SK-N-SH (cell line): ENCODE results near the gene IRF5. TPM values are rescaled to one million over a fixed set of nuclear protein-coding genes. Genes with fewer than 3 reads are reported as not detected.

Experiments
- CTCF ChIA-PET: fragments of 300-600, 350-600 bp; formaldehyde crosslinking; extraction: SDS; loops from one replicate; lab custom pipeline; 2021; lab: Yijun Ruan, JAX
- POLR2A ChIA-PET: fragments of 350-600 bp; sonication (Branson Sonifier 250); formaldehyde crosslinking; extraction: SDS; loops from one replicate; lab custom pipeline; 2020; ENCODE audit warnings: antibody characterized with exemption, inconsistent platforms; lab: Yijun Ruan, JAX
- DNase-seq: peaks from one replicate; pipeline ENCODE4 v3.0.0; 2012
- H2AFZ ChIP-seq: fragments of 200-600 bp; sonication (generic); 2 replicates; pipeline ENCODE4 v1.8.1; 2016; ENCODE audit warnings: antibody characterized with exemption, mild to moderate bottlenecking, low read depth
- H3F3A ChIP-seq: fragments of 200-600 bp; sonication (generic); replicated peaks from 2 replicates; pipeline ENCODE3; 2016; ENCODE audit warnings: antibody characterized with exemption, mild to moderate bottlenecking; ENCODE audit not compliant: insufficient read depth
- H3K27ac ChIP-seq, 2 experiments: fragments of 200-500 bp in 1 of 2; fragments of 200-600 bp in 1 of 2; sonication (Bioruptor generic) in 1 of 2; sonication (generic), shearing (Covaris generic) in 1 of 2; 2 replicates each; pipeline versions ENCODE4 v1.5.1 to v1.6.1; 2014 to 2016; ENCODE audit warnings: low read depth in 2 of 2, inconsistent platforms in 1 of 2, low read length in 1 of 2, mild to moderate bottlenecking in 1 of 2, mixed read lengths in 1 of 2
- H3K27me3 ChIP-seq: fragments of 200-600 bp; sonication (generic), shearing (Covaris generic); 2 replicates; pipeline ENCODE4 v1.6.1; 2016; ENCODE audit warnings: mixed run types; ENCODE audit not compliant: insufficient read depth
- H3K36me3 ChIP-seq, 2 experiments: fragments of 200-500 bp in 1 of 2; fragments of 200-600 bp in 1 of 2; sonication (Bioruptor generic) in 1 of 2; sonication (generic) in 1 of 2; replicated peaks in 1 of 2; 2 replicates each; pipeline versions ENCODE3 to v1.5.1; 2014 to 2016; ENCODE audit warnings: low read length in 1 of 2, mild to moderate bottlenecking in 1 of 2; ENCODE audit not compliant: insufficient read depth in 2 of 2, control insufficient read depth in 1 of 2
- H3K4me1 ChIP-seq, 2 experiments: fragments of 200-500 bp in 1 of 2; fragments of 200-600 bp in 1 of 2; sonication (Bioruptor generic) in 1 of 2; sonication (generic), shearing (Covaris generic) in 1 of 2; 2 replicates each; pipeline versions ENCODE4 v1.5.1 to v1.6.1; 2014 to 2016; ENCODE audit warnings: low read depth in 1 of 2, low read length in 1 of 2, mixed run types in 1 of 2; ENCODE audit not compliant: insufficient read depth in 2 of 2, control insufficient read depth in 1 of 2
- H3K4me2 ChIP-seq: fragments of 200-600 bp; sonication (generic), shearing (Covaris generic); 2 replicates; pipeline ENCODE4 v1.6.1; 2017; ENCODE audit warnings: mixed run types
- H3K4me3 ChIP-seq, 2 experiments: fragments of 200-500 bp in 1 of 2; fragments of 200-600 bp in 1 of 2; sonication (Bioruptor generic) in 1 of 2; sonication (generic), shearing (Covaris generic) in 1 of 2; 2 replicates each; pipeline versions ENCODE4 v1.5.1 to v1.8.1; 2014 to 2016; ENCODE audit warnings: low read depth in 2 of 2, inconsistent platforms in 1 of 2, low read length in 1 of 2, mild to moderate bottlenecking in 1 of 2, mixed read lengths in 1 of 2, moderate library complexity in 1 of 2
- H3K79me2 ChIP-seq: fragments of 200-600 bp; sonication (generic); 2 replicates; pipeline ENCODE4 v1.8.1; 2017; ENCODE audit warnings: mild to moderate bottlenecking; ENCODE audit not compliant: insufficient read depth
- H3K9ac ChIP-seq: fragments of 200-600 bp; sonication (generic); 2 replicates; pipeline ENCODE4 v1.6.1; 2017; ENCODE audit warnings: mixed run types
- H3K9me2 ChIP-seq: fragments of 200-600 bp; sonication (generic); 2 replicates; pipeline ENCODE4 v1.6.1; 2017; ENCODE audit warnings: mixed run types
- H3K9me3 ChIP-seq: fragments of 200-600 bp; sonication (generic); 2 replicates; pipeline ENCODE4 v1.6.1; 2017; ENCODE audit warnings: mixed run types, mild to moderate bottlenecking, moderate library complexity
- H4K20me1 ChIP-seq: fragments of 200-600 bp; sonication (generic); 2 replicates; pipeline ENCODE4 v1.6.1; 2017; ENCODE audit warnings: mild to moderate bottlenecking, mixed run types; ENCODE audit not compliant: insufficient read depth
- GABPA ChIP-seq: IDR thresholded peaks from 2 replicates; pipeline ENCODE4 v1.4.0; 2012; ENCODE audit warnings: low read depth, mild to moderate bottlenecking
- GATA2 ChIP-seq: sonication (generic); formaldehyde crosslinking; IDR thresholded peaks from 2 replicates; pipeline ENCODE4 v1.5.0; 2020; ENCODE audit warnings: mild to moderate bottlenecking, missing genetic modification reagents
- JUND ChIP-seq: IDR thresholded peaks from 2 replicates; pipeline ENCODE4 v1.4.0; 2012
- MAX ChIP-seq: IDR thresholded peaks from 2 replicates; pipeline ENCODE4 v1.4.0; 2012; ENCODE audit warnings: low read depth
- MEF2A ChIP-seq: IDR thresholded peaks from 2 replicates; pipeline ENCODE4 v1.4.0; 2012; ENCODE audit warnings: low read depth, borderline replicate concordance
- PBX3 ChIP-seq: IDR thresholded peaks from 2 replicates; pipeline ENCODE4; 2012
- POLR2AphosphoS5 ChIP-seq: IDR thresholded peaks from 2 replicates; pipeline ENCODE4 v1.6.1; 2012; ENCODE audit warnings: low read depth, low read length
- RAD21 ChIP-seq: IDR thresholded peaks from 2 replicates; pipeline ENCODE4 v1.6.1; 2012; ENCODE audit warnings: mild to moderate bottlenecking, low read length
- REST ChIP-seq: IDR thresholded peaks from 2 replicates; pipeline ENCODE4 v1.6.1; 2012; ENCODE audit warnings: mild to moderate bottlenecking, low read depth, low read length, moderate library complexity
- RFX5 ChIP-seq: IDR thresholded peaks from 2 replicates; pipeline ENCODE4 v1.6.1; 2012; ENCODE audit warnings: mild to moderate bottlenecking, improper control_type of control experiment, low read length
- USF2 ChIP-seq: fragments of 150-350 bp; IDR thresholded peaks from 2 replicates; pipeline ENCODE4 v1.6.1; 2017; ENCODE audit warnings: antibody characterized with exemption, low read length, low read depth, borderline replicate concordance
- ZBTB33 ChIP-seq: IDR thresholded peaks from 2 replicates; pipeline ENCODE4 v1.4.0; 2012; ENCODE audit warnings: low read depth, borderline replicate concordance
- WGBS: methylation state at CpG from one replicate; pipeline ENCODE4 v1.1.6; 2017; ENCODE audit warnings: low lambda C conversion rate; 5-methylcytosine and 5-hydroxymethylcytosine counted together
- polyA plus RNA-seq, 3 experiments: library from polyadenylated mRNA; depleted of rRNA; stranded (reverse); fragments of >200 nt; gene quantifications; 2 replicates each; pipeline ENCODE4 v1.2.3, GENCODE V29; 2012

The IRF5 gene
- polyA plus RNA-seq, 1 of the 3 experiments (the other 2 are of a cell fraction): 0.62 TPM

GRCh38 chr7:128922496-128923410 lies 15.0 kb upstream of the IRF5 start:
- POLR2A ChIA-PET: no interaction called here

More at GRCh38 chr7:128922496-128923410, 15.0 kb upstream of the IRF5 start:
- no peaks in the 10 kb centered on the region for H3K9me3 ChIP-seq
- TF ChIP-seq RFX5 (no peak), MEF2A (no peak), GABPA (no peak), RAD21 (no peak), GATA2 (CRISPR knock-in tag) (no peak), JUND (no peak), USF2 (no peak), POLR2AphosphoS5 (no peak), ZBTB33 (no peak), PBX3 (no peak), MAX (no peak), REST (no peak)
- H3F3A ChIP-seq: no peaks in the 10 kb centered on the region
- 70% methylated on average over 16 of the region's 16 CpGs for WGBS
- peaks cover 0 to 5% of the 10 kb centered on the region in 2 experiments; a peak in 1 of 4 replicates for H3K4me1 ChIP-seq
- no peaks in the 10 kb centered on the region for H3K36me3 ChIP-seq
- no peaks in the 10 kb centered on the region for H3K79me2 ChIP-seq
- no peak overlapping the region for H3K4me3 ChIP-seq
- H3K27ac ChIP-seq: no peak overlapping the region
- DNase-seq: no peak
- H3K9me2 ChIP-seq: no peaks in the 10 kb centered on the region
- CTCF ChIA-PET: interaction anchor here (0.7 to 2.9 kb wide), 11 partner anchors 9 to 291 kb away, joined by 3 to 14 read pairs (median 3); no protein-coding TSS in a partner anchor
- no peak overlapping the region for H3K4me2 ChIP-seq
- H4K20me1 ChIP-seq: no peaks in the 10 kb centered on the region
- H3K9ac ChIP-seq: no peak overlapping the region
- no peak overlapping the region for H2AFZ ChIP-seq
- peaks cover 54% of the 10 kb centered on the region for H3K27me3 ChIP-seq
